NCI-H128 (cell line): ENCODE data around the gene CCN6.
A peak's percentile ranks its signal among the peaks of the same experiment; 100 is the strongest.
"Not testable (repeated sequence)": the region's sequence is repeated elsewhere in the genome, so short reads cannot be mapped to it uniquely, and the experiment has no call there.

ENCODE experiments used
- DNase-seq: peaks from one replicate; lab custom pipeline; 2025; ENCODE audit not compliant: unreplicated experiment; lab: John Stamatoyannopoulos, UW

The CCN6 gene

DNA sequence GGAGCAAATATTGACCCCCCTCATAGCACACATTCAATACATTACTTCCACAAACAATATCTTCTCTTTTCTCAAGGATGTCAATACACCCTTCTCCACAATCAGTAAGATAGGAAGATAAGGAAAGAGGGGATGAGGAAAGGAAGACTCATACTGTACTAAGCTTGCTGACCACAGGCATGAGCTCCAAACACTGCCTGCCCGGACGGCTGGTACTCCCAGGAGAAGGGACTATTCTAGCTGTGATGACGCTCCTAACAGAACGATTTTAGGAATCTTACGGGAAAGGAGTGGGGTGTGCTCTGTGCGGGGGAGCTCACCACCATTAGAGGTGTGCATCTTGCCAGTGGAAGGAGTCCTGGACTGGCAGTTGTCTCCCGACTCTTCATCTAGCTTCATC lies 3.9 kb upstream of the CCN6 start:
- DNase-seq, result no peak

DNA sequence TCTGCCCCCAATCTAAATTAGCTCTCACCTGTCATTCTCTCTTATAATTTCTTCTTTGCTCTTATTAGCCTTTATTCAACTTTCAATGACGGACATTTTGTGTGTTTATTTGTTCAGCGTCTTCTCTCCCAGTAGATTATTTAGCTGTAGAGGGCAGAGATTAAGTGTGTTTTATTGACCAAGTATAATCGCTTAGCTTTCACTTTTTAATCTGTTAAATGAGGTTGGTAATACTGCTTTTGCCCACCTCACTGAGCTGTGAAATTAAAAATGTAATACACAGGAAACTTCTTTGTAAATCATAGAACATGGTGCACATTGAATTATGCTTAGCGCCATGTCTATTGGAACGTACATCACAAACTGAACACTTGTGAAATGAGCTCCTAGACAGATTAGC lies 3.5 kb upstream of the CCN6 start:
- no peak for DNase-seq

GRCh38 chr6:112051251-112051740 lies 2.6 kb upstream of the CCN6 start:
- DNase-seq, result not testable (repeated sequence)

DNA sequence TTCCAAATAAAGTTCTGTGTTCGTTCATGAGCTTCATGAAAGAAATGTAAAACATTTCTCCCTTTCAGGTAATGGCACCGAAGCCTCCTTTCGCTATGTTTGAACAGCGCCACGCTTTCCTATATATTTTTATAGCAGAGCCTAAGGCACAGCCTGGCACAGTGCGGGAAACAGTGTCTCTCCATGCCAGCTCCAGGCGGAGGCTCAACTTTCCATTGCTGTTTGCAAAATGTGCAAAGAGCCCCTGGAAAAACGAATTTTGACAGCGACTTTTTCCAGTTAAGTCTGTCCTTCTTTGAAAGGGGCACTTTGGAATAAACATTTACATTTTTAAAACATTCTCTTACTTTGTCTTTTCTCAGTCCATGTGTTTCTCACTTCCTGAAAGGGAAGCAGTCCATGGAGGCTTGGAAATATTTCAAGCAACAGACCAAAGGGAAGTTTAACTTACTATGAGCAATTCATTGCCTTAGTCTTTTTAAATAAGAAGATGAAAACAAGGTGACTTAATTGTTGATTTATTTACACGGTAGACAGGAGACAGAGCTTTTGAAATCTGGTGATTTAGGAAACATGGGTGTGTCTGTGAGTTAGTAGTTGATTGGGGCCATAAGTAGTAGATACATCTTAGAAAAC lies 769 bp downstream of the CCN6 start:
- DNase-seq, result no peak

GRCh38 chr6:112058243-112059032 lies 4.5 kb downstream of the CCN6 start:
- no peak for DNase-seq

GRCh38 chr6:112061605-112062004 lies 7.7 kb downstream of the CCN6 start:
- DNase-seq, result no peak

DNA sequence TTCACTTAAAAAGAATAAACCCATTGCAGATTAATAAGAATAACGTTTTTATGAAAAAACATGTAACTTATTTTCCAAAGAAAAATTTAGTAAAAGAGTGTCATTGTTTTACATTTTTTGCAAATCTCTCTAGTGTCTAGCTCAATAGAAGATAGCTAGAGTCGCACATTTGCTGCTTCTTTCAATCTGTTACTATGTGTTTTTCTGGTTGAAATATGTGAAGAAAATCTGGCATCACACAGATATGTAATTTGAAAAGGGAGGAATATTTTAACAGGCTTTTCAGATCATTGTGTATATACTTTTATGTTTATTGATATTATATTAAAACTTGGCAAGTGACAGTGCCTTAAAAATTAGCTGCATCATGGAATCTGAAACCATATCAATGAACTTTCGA lies 9.1 kb downstream of the CCN6 start:
- no peak for DNase-seq

DNA sequence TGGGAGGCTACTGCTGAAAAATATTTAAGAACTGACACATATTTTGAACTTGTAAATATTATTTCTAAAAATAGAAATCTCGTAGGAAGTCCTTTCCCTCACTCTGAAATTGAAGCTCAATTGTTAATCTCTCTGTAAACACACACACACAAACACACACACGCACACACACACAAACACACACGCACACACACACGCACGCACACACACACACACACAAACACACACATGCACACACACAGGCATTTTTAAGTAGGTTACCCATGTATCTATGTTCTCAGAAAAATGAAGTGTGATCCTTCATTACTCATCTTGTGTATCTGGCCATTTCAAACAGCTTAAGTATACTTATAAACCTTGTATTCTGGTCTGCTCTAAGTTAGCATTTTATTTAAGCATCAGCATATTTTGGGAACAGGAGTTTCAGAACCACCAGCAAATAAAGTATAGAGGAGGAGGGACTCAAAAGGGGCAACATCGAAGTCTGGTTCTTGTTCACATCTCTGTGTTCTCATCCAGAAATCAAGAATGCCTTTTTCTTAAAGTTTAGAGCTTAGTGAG lies 11.6 kb downstream of the CCN6 start:
- no peak for DNase-seq

DNA sequence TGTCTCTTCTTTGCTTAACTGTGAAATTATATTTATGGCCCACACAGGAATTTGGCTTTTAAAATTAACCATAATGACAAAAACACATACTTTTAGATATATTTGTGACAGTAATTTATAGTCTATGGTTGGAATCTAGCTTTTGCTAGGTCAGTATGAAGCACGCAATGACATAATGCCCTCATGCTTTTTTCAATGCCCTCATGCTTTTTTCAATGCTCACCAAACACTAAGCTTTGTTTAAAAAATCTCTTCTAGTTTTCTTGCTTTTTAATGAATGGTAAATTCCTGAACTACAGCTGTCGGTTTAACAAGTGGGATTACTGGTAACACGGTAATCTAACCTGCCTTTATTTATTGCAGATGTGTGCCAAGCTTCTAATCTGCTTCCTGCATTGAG lies 12.7 kb downstream of the CCN6 start:
- no peak for DNase-seq

GRCh38 chr6:112081569-112081968 lies 27.7 kb downstream of the CCN6 start:
- no peak for DNase-seq

DNA sequence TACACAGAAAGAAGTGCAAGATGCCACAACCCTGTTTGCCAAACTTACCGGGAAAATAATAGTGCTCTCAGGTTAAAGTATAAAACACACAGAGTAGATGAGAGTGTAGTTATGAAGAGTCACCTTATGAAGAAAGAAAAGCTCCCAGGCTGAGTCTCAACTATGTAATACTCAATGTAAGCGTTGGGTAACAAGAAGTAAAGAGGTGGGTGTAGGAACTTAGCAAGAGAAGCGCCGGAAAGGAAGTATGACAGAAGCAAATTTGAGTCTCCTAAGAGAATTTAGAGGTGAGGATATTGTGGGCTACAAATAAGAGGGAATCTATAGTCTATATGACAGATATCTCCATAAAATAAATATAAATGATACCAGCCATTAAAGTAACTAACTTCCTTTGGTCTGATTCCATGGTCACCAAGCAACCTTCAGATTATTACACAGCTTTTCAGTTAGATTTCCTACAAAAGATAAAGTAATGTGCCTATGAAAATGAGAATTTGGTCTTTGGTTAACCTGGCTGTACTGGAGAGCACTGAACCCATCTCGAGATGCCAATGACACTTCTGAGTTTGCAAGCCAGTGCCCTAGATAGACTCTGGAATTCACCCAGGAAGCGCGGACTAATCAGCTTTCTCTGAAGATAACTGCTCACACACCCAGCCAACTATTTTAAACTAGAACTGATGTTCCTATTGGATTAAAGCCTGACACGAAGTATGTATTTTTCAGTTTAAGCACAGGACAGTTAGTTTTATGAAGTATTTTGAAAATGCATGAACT lies 31.6 kb downstream of the CCN6 start:
- no peak for DNase-seq

DNA sequence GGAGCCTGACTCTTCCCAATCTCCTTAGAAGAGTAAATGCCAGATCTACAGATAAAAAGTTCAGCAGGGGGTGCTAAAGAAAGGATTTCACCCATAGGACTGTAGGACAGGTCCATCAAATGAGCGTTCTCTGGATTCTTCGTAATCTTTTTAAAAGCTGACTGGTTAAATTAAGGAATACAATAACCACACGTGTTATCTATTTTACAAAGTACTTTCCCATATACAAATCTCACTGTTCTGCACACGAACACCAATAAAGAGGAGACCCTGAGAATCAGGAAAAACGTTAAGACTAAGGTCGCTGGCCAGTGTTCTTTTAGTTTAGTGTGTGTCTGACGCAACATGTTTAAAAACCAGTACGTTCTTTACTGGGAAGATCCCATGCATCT lies 32.8 kb downstream of the CCN6 start:
- no peak for DNase-seq

DNA sequence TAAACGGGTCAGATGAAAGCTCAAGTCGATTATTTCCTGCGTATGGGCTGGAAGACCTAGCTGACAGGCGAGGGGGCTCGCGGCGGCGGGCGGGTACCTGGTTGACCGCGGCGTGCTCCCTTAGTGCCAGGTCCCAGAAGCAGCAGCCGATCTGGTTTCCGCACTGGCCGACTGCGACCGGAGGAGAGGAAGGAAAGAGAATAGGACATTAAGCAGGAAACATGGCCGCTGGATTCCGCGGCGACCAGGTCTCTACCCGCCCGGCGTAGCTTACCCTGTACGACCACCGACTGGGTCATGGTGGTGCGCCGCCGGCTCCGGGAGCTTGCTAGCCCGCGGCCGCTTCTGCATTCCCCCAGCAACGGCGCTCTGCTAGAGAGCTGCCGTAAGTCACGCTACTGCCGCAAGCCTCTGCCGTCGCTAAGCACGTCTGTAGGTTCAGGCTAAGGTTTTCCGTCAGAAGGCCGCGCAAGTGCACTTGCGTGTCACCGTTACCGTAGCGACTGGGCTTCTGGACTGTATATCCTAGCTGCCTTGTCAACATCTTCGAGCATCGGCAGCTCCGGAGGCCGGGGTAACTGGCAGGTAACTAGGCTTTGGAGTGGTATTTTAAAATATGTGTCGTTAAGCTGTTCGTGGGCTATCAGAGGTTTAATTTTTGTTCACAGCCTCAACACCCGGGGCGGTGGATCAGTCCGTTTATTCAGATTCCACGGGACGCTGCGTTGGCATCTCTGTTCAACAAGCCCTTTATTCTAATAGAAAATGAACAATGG lies 33.4 kb downstream of the CCN6 start, which contains the start of the genes FAM229B and TUBE1:
FAM229B (plus strand) TSS at position 456 of the 776 bp plus-strand sequence. CDS start 11,693 bp downstream, outside the sequence.
TUBE1 (minus strand) TSS at position 347 of the 776 bp plus-strand sequence; CDS start at position 299, 48 bp downstream.
- peak; percentile 88 for DNase-seq

DNA sequence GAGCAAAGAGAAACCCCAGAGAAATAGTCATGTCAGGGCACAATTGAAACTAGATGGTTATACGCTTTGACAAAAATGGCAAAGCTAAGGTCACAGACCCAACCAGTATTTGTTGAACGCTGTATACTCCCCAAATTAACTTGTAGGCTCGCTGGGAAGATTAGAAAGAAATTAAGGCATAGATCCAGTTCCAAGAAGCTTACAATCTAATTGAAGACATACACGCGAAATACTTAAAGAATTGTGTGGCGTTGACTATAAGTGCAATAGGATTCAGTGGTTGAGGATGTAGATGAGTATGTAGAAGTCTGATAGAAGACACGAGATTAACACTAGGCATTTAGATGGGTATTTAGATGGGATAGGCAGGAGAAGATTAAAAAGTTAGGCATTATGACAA lies 34.0 kb downstream of the CCN6 start:
- no peak for DNase-seq

- DNase-seq, result no peak
Measured at GRCh38 chr6:112096901-112097300, 43.0 kb downstream of the CCN6 start.

DNA sequence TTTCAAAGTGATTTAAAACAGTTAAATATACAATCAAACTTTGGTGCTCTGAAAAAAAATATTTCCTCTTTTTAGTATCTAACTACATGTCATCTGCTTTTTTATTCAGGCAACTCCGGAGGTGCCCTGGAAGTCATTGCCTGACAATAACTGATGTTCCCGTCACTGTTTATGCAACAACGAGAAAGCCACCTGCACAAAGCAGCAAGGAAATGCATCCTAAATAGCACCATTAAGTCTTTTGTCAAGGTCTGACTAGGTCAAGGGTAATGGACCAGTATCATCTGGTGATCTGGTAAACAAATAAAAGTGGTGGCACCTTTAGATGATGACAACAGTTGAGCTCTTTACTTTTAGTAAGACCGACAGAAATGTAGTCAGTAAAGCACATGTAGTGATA lies 46.7 kb downstream of the CCN6 start:
- DNase-seq, result no peak

GRCh38 chr6:112106026-112106425 lies 52.1 kb downstream of the CCN6 start:
- DNase-seq, result not testable (repeated sequence)

DNA sequence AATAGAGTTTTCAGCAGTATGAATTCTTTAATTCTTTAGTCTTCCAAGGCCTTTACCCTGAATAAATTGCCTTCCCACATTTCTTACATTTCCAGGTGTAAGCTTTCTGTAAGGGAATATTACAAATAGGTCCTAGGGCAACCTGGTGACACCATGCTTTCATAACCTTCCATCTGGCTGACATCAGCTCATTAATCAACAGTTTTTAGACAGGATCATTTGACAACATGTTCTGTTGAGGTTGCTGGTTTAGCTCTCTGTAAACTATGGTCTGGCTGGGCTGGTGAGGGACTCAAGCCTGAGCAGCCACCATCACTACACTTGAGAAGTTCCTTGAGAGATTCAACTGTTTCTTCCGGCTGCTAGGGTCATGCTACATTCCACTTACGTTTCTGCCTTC lies 52.7 kb downstream of the CCN6 start:
- no peak for DNase-seq

GRCh38 chr6:112109262-112109661 lies 55.4 kb downstream of the CCN6 start:
- DNase-seq, result no peak

DNA sequence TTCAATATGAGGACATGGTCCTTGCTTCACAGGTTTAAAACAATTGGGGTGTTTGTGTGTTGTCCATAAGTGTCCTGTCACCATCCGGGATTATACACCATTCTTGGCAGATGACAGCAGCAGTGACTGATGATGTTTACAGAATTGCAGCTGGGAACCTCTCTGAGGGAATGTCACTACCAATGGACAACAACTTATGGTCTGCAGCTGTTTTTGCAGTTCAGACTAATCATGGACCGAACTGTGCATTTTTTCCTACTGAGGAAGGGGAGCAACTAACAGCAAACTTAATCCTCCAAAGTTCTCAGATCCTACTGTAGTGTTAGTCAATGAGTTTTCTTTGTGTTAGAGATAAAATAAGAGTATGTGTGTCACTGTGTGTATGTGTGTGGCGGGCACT lies 59.5 kb downstream of the CCN6 start:
- no peak for DNase-seq
